ENCODE measurements around the gene RAB36.

GRCh38 chr22:23100124-23100801 is 45.0 kb upstream of the RAB36 start:
- no peak for TF ChIP-seq CTCF (IDR thresholded peaks at IDR 0.05)
- TF ChIP-seq POLR2A (IDR thresholded peaks at IDR 0.05), result no peak
